HCT116 (cell line): Measurements from ENCODE around the gene TBC1D2. TPM values are rescaled to one million over a fixed set of nuclear protein-coding genes. Genes with fewer than 3 reads are reported as not detected.

Source experiments
- ATAC-seq: fragments of 200-7000 bp; cut with Tn5 transposase; 2 replicates; pipeline ENCODE4 v1.9.1; 2020; ENCODE audit warnings: mild to moderate bottlenecking, moderate library complexity
- BruUV-seq: library from RNA; stranded (reverse); fragments of 400-500 nt; replicated peaks from 2 replicates; lab custom pipeline; 2021; lab: Mats Ljungman, UMichigan
- CTCF ChIA-PET: fragments of 300-600 bp; sonication (Branson Sonifier 250); formaldehyde crosslinking; loops from one replicate; lab custom pipeline; 2021; ENCODE audit warnings: antibody characterized with exemption; lab: Charles Lee
- POLR2A ChIA-PET: fragments of 300-600, 350-600 bp; sonication (Branson Sonifier 250); formaldehyde crosslinking; loops from one replicate; lab custom pipeline; 2021; ENCODE audit warnings: antibody characterized with exemption; lab: Charles Lee
- RAD21 ChIA-PET, 2 experiments: fragments of 300-600 bp; sonication (Branson Sonifier 250); formaldehyde crosslinking; loops; one replicate each; lab custom pipeline; 2023; ENCODE audit warnings: low total read pairs in 2 of 2; ENCODE audit not compliant: uncharacterized antibody in 2 of 2, unreplicated experiment in 2 of 2, low non-redundant PET in 1 of 2; lab: Charles Lee
- DNase-seq: peaks from one replicate; pipeline ENCODE4 v3.0.0-alpha.2; 2010; ENCODE audit warnings: low read depth, low spot score
- H2AFZ ChIP-seq: fragments of 200-600 bp; shearing (Covaris generic), sonication (generic); 2 replicates; pipeline ENCODE4 v1.6.1; 2017; ENCODE audit warnings: low read depth, mixed run types, mixed read lengths, antibody characterized with exemption, low read length; ENCODE audit not compliant: poor library complexity, severe bottlenecking
- H3K27ac ChIP-seq: 2 replicates; pipeline ENCODE4 v1.5.1; 2012; ENCODE audit warnings: low read depth, low read length
- H3K27me3 ChIP-seq: fragments of 200-600 bp; sonication (generic); 2 replicates; pipeline ENCODE4 v1.6.1; 2016; ENCODE audit warnings: mixed run types, low read length, mixed read lengths; ENCODE audit not compliant: insufficient read depth
- H3K36me3 ChIP-seq, 2 experiments: fragments of 200-500 bp in 1 of 2; fragments of 200-600 bp in 1 of 2; sonication (Bioruptor generic) in 1 of 2; sonication (generic) in 1 of 2; 2 replicates each; pipeline versions ENCODE4 v1.5.1 to v1.6.1; 2014 to 2016; ENCODE audit warnings: low read length in 2 of 2, inconsistent platforms in 1 of 2, mixed read lengths in 1 of 2, mixed run types in 1 of 2; ENCODE audit not compliant: insufficient read depth in 2 of 2, control insufficient read depth in 1 of 2
- H3K4me1 ChIP-seq, 2 experiments: fragments of 200-600 bp in 1 of 2; sonication (generic) in 1 of 2; 2 replicates each; pipeline versions ENCODE4 v1.5.1 to v1.6.1; 2012 to 2017; ENCODE audit warnings: low read length in 2 of 2, inconsistent platforms in 1 of 2, mild to moderate bottlenecking in 1 of 2, mixed read lengths in 1 of 2, mixed run types in 1 of 2, moderate library complexity in 1 of 2; ENCODE audit not compliant: insufficient read depth in 2 of 2, control insufficient read depth in 1 of 2
- H3K4me2 ChIP-seq: fragments of 200-600 bp; sonication (generic); 2 replicates; pipeline ENCODE4 v1.6.1; 2017; ENCODE audit warnings: mixed run types, low read length, mixed read lengths
- H3K4me3 ChIP-seq, 2 experiments: fragments of 200-600 bp in 1 of 2; sonication (generic) in 1 of 2; replicated peaks in 1 of 2; 2 replicates each; pipeline ENCODE4 v1.5.1; 2011 to 2016; ENCODE audit warnings: low read length in 2 of 2, control low read depth in 1 of 2, low read depth in 1 of 2, mild to moderate bottlenecking in 1 of 2, mixed read lengths in 1 of 2, mixed run types in 1 of 2
- H3K79me2 ChIP-seq: fragments of 200-600 bp; sonication (generic); 2 replicates; pipeline ENCODE4 v1.6.1; 2017; ENCODE audit warnings: mild to moderate bottlenecking, mixed run types, low read length, moderate library complexity, mixed read lengths; ENCODE audit not compliant: insufficient read depth
- H3K9ac ChIP-seq: fragments of 200-600 bp; sonication (generic); 2 replicates; pipeline ENCODE4 v1.6.1; 2016; ENCODE audit warnings: low read length, mixed read lengths
- H3K9me2 ChIP-seq: fragments of 200-600 bp; sonication (generic), shearing (Covaris generic); 2 replicates; pipeline ENCODE4 v1.6.1; 2017; ENCODE audit warnings: mixed run types, mild to moderate bottlenecking, moderate library complexity; ENCODE audit not compliant: insufficient read depth
- H3K9me3 ChIP-seq, 2 experiments: fragments of 200-500 bp in 1 of 2; fragments of 200-600 bp in 1 of 2; sonication (Bioruptor generic) in 1 of 2; sonication (generic) in 1 of 2; 2 replicates each; pipeline ENCODE4 v1.6.1; 2014 to 2017; ENCODE audit warnings: low read length in 2 of 2, mixed read lengths in 2 of 2, inconsistent platforms in 1 of 2, low read depth in 1 of 2, mild to moderate bottlenecking in 1 of 2, mixed run types in 1 of 2, moderate library complexity in 1 of 2; ENCODE audit not compliant: control insufficient read depth in 1 of 2, insufficient read depth in 1 of 2
- H4K20me1 ChIP-seq: fragments of 200-600 bp; sonication (generic), shearing (Covaris generic); 2 replicates; pipeline ENCODE4 v1.6.1; 2017; ENCODE audit warnings: mixed run types, mild to moderate bottlenecking, moderate library complexity; ENCODE audit not compliant: insufficient read depth
- ATF3 ChIP-seq: IDR thresholded peaks from 2 replicates; pipeline ENCODE4 v1.6.1; 2012
- CEBPB ChIP-seq: IDR thresholded peaks from 2 replicates; pipeline ENCODE4 v1.6.1; 2012; ENCODE audit warnings: low read depth
- CTCF ChIP-seq, 3 experiments: fragments of 200-600 bp in 1 of 3; sonication (generic) in 1 of 3; IDR thresholded peaks in 2 of 3; conservative IDR thresholded peaks in 1 of 3; 2 replicates each; pipeline ENCODE4 v1.5.1; 2012 to 2017; ENCODE audit warnings: low read depth in 2 of 3, low read length in 2 of 3, antibody characterized with exemption in 1 of 3, borderline replicate concordance in 1 of 3, control low read depth in 1 of 3, mild to moderate bottlenecking in 1 of 3, mixed read lengths in 1 of 3, mixed run types in 1 of 3, moderate library complexity in 1 of 3; ENCODE audit not compliant: insufficient read depth in 1 of 3
- EGR1 ChIP-seq: IDR thresholded peaks from 2 replicates; pipeline ENCODE4 v1.6.1; 2012; ENCODE audit warnings: low read depth
- ELF1 ChIP-seq: IDR thresholded peaks from 2 replicates; pipeline ENCODE4 v1.6.1; 2012; ENCODE audit warnings: low read depth, borderline replicate concordance
- EZH2 ChIP-seq: fragments of 200-600 bp; sonication (generic); IDR thresholded peaks from 2 replicates; pipeline ENCODE4 v1.6.1; 2017; ENCODE audit warnings: antibody characterized with exemption, mixed run types
- EZH2phosphoT487 ChIP-seq: fragments of 200-600 bp; IDR thresholded peaks from 2 replicates; pipeline ENCODE4 v1.6.1; 2018; ENCODE audit warnings: antibody characterized with exemption, borderline replicate concordance
- FOSL1 ChIP-seq: IDR thresholded peaks from 2 replicates; pipeline ENCODE4 v1.6.1; 2012; ENCODE audit warnings: low read depth
- JUND ChIP-seq: IDR thresholded peaks from 2 replicates; pipeline ENCODE4 v1.6.1; 2012
- MAX ChIP-seq: IDR thresholded peaks from 2 replicates; pipeline ENCODE4 v1.6.1; 2012
- POLR2AphosphoS5 ChIP-seq: IDR thresholded peaks from 2 replicates; pipeline ENCODE4 v1.6.1; 2011; ENCODE audit warnings: mild to moderate bottlenecking, low read depth, low read length, moderate library complexity
- RAD21 ChIP-seq: IDR thresholded peaks from 2 replicates; pipeline ENCODE4 v1.6.1; 2012; ENCODE audit warnings: low read depth, mild to moderate bottlenecking
- REST ChIP-seq: IDR thresholded peaks from 2 replicates; pipeline ENCODE4 v1.6.1; 2012; ENCODE audit warnings: low read depth
- SIN3A ChIP-seq: IDR thresholded peaks from 2 replicates; pipeline ENCODE4 v1.6.1; 2012; ENCODE audit warnings: low read depth
- SP1 ChIP-seq: IDR thresholded peaks from 2 replicates; pipeline ENCODE4 v1.6.1; 2012; ENCODE audit warnings: low read depth
- SRF ChIP-seq: IDR thresholded peaks from 2 replicates; pipeline ENCODE4 v1.6.1; 2012; ENCODE audit warnings: low read depth
- TCF7L2 ChIP-seq: IDR thresholded peaks from 2 replicates; pipeline ENCODE4 v1.7.0; 2011; ENCODE audit warnings: borderline replicate concordance, inconsistent platforms; ENCODE audit not compliant: insufficient read depth, insufficient read length; ENCODE audit errors: extremely low read depth
- ZBTB33 ChIP-seq: IDR thresholded peaks from 2 replicates; pipeline ENCODE4 v1.6.1; 2011; ENCODE audit warnings: mild to moderate bottlenecking, low read length, moderate library complexity; ENCODE audit not compliant: insufficient replicate concordance; ENCODE audit errors: extremely low read depth
- ZNF274 ChIP-seq: fragments of 200-500 bp; sonication (Bioruptor generic); IDR thresholded peaks from 2 replicates; pipeline ENCODE4 v1.6.1; 2014; ENCODE audit warnings: mild to moderate bottlenecking, low read depth, low read length, inconsistent platforms
- intact Hi-C: fragments of 100-400 bp; cut with micrococcal nuclease; formaldehyde crosslinking; loops from 2 replicates; pipeline ENCODE4 v1.10.0; 2022
- total RNA-seq: library from RNA; stranded (reverse); gene quantifications from one replicate; pipeline ENCODE4 v1.2.1, GENCODE V29; 2021; ENCODE audit not compliant: unreplicated experiment

Gene TBC1D2
- total RNA-seq, 1 experiment from 2014 or later = 9.8 TPM

GRCh38 chr9:98302150-98302549, 46.7 kb upstream of the TBC1D2 start:
- H3K36me3 ChIP-seq = no peaks in the 10 kb centered on the region
- H3K9ac ChIP-seq = no peak overlapping the region
- no peak overlapping the region for H3K4me2 ChIP-seq
- DNase-seq (no peak), ATAC-seq (no peak)
- intact Hi-C loops = loop anchor here (5.0 kb wide), 1 partner anchor 845 kb away; no protein-coding TSS in a partner anchor
- BruUV-seq = no TSS peak
- no peak overlapping the region for H3K4me3 ChIP-seq
- H3K79me2 ChIP-seq = no peaks in the 10 kb centered on the region
- ChIA-PET POLR2A (no interaction called here), RAD21 (no interaction called here), CTCF (no interaction called here)
- H3K9me3 ChIP-seq = no peaks in the 10 kb centered on the region
- H2AFZ ChIP-seq = no peak overlapping the region
- no peaks in the 10 kb centered on the region for H4K20me1 ChIP-seq
- H3K4me1 ChIP-seq = peaks cover 0 to 7% of the 10 kb centered on the region in 2 experiments; a peak in 2 of 4 replicates
- no peaks in the 10 kb centered on the region for H3K9me2 ChIP-seq
- no peak overlapping the region for H3K27ac ChIP-seq
- TF ChIP-seq POLR2AphosphoS5 (no peak), TCF7L2 (no peak), EZH2phosphoT487 (no peak), RAD21 (no peak), ATF3 (no peak), ZNF274 (no peak), FOSL1 (no peak), SP1 (no peak), ELF1 (no peak), ZBTB33 (no peak), EZH2 (no peak), SRF (no peak), JUND (no peak), REST (no peak), CTCF (IDR thresholded peaks at IDR 0.05 in 2 of 3, conservative IDR thresholded peaks at IDR 0.05 in 1 of 3; ENCODE audit: borderline replicate concordance in 1 of 3, insufficient read depth in 1 of 3, low read depth in 2 of 3, low read length in 2 of 3) (no peak), SIN3A (no peak), EGR1 (no peak), MAX (no peak), CEBPB (no peak)
- TF ChIP-seq, all 23 proteins: peak for 0
- H3K27me3 ChIP-seq = no peaks in the 10 kb centered on the region
